ENCODE results near the gene C2CD2.

GRCh38 chr21:41953249-41953830 lies 478 bp downstream of the C2CD2 start:
- TF ChIP-seq CTCF (IDR thresholded peaks at IDR 0.05) (no peak), POLR2A (IDR thresholded peaks at IDR 0.05) (no peak), EP300 (IDR thresholded peaks at IDR 0.05) (no peak)
